DND-41 (cell line): ENCODE results near the gene IFFO2.

ENCODE experiments used
- CTCF ChIP-seq: IDR thresholded peaks from 2 replicates; pipeline ENCODE4 v1.5.1; 2012; ENCODE audit warnings: borderline replicate concordance, low read length, moderate library complexity, mild to moderate bottlenecking; ENCODE audit not compliant: poor library complexity, severe bottlenecking; ENCODE audit errors: extremely low read depth
- EZH2 ChIP-seq: IDR thresholded peaks from 3 replicates; pipeline ENCODE4 v1.6.1; 2012; ENCODE audit warnings: borderline replicate concordance, low read depth, mild to moderate bottlenecking, moderate library complexity, low read length, inconsistent platforms; ENCODE audit not compliant: severe bottlenecking

GRCh38 chr1:18885311-18886002, 71.0 kb downstream of the IFFO2 start:
- no peak for TF ChIP-seq CTCF
- no peak for TF ChIP-seq EZH2
